HG03095 (cell line): ENCODE results near the gene CDK12.
A peak's percentile ranks its signal among the peaks of the same experiment; 100 is the strongest.
"Not testable (repeated sequence)": the region's sequence is repeated elsewhere in the genome, so short reads cannot be mapped to it uniquely, and the experiment has no call there.

Experiments
- ATAC-seq: cut with Tn5 transposase; IDR thresholded peaks from one replicate; pipeline ENCODE4 v1.9.1; 2021; ENCODE audit warnings: moderate library complexity; ENCODE audit not compliant: unreplicated experiment

Gene CDK12

DNA sequence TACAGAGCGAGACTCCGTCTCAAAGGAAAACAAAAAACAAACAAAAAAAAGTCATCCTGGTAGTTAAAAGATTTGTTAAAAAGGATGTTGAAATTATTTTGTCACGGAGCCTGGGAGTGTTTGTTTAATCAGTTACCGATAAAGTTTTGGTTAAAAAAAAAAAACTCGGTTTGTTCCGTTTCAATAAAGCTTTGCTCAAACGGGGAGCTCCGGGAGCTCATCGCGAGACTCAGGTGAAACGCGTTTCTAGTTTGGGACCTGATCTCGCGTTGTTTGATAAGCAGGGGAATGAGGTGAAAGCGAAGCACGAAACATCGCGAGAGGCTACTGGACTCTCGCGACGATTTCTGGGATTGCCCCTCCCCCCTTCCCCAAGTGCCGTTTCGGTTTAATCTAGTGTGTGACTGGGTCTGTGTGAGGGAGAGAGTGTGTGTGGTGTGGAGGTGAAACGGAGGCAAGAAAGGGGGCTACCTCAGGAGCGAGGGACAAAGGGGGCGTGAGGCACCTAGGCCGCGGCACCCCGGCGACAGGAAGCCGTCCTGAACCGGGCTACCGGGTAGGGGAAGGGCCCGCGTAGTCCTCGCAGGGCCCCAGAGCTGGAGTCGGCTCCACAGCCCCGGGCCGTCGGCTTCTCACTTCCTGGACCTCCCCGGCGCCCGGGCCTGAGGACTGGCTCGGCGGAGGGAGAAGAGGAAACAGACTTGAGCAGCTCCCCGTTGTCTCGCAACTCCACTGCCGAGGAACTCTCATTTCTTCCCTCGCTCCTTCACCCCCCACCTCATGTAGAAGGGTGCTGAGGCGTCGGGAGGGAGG is at the start of gene CDK12:
CDK12 (plus strand) TSS at position 374 of the 813 bp plus-strand sequence. CDS start 586 bp downstream, outside the sequence.
- peak; percentile 74 for ATAC-seq

DNA sequence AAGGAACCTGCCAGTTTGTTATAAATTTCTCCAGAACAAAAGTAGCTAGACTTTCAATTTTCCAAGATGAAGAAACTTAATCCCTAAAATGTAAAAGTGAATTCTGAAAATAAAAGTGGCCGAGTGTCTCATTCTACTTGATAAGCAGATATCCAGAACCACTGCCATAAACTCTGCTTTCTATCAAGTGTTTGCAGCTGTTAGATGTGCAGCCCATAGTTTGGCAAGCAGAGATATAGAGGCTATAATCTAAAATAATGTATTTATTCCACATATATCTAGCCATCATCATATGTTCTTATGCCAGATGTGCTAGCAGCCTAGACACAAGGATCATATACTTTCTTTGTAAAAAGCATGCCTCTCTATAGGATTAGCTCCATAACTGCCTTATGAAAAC is 45.1 kb upstream of the CDK12 start:
- no peak for ATAC-seq

DNA sequence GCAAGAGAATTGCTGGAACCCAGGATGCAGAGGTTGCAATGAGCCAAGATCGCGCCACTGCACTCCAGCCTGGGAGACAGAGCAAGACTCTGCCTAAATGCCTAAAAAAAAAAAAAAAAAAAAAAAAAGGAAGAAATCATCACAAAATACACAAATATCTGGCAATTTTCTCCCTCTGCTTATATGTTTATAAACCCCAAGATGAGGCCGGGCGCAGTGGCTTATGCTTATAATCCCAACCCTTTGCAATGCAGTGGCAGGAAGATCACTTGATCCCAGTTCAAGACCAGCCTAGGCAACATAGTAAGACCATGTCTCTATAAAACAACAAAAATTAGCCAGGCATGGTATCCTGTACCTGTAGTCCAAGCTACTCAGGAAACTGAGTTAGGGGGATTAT is 31.7 kb upstream of the CDK12 start:
- no peak for ATAC-seq

DNA sequence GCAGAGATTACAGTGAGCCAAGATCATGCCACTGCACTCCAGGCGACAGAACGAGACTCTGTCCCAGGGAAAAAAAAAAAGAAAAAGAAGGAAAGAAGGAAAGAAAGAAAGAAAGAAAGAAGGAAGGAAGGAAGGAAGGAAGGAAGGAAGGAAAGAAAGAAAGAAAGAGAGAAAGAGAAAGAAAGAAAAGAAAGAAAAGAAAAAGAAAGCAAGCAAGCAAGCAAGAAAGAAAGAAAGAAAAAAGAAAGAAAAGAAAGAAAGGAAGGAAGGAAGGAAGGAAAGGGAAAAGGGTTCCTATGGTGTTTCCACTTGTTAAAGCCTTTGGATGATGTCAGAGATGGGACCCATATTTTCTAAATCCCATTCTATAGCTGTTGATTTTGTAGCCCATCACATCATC is 21.4 kb upstream of the CDK12 start:
- ATAC-seq: not testable (repeated sequence)

DNA sequence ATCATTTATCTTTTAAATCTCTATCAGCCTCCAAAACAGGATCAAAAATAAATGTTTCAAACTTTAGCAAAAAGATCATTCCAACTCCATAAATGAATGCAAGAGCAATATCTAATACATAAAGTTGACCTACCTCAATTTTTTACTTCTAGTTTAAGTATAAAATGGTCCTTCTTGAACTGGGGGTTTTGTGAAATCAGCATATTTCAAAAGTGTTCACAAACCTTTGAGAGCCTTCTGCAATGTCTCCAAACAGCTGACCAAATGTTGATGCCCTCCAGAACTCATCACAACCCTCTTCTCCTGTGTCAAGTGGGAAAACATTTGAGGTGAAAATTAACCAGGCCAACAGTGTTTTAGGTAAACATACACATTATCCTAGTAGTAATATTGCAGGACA is 18.0 kb upstream of the CDK12 start:
- ATAC-seq: no peak

DNA sequence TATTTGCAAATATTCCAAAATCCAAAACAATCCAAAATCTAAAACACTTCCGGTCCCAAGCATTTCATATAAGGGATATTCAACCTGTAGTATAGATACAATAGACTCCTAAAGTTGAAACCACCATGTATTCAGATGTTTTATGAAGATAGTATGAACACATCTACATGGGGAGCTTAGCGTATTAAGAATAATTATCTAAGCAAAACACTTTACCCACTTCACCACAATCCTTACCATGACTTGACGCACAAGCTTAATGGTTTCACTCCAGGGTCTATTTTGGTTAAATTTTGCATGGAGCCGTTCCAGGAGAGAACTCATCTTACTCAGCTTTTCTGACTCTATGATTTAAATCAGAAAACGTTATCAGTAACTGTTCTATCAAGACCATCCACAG is 13.7 kb upstream of the CDK12 start:
- ATAC-seq: no peak

DNA sequence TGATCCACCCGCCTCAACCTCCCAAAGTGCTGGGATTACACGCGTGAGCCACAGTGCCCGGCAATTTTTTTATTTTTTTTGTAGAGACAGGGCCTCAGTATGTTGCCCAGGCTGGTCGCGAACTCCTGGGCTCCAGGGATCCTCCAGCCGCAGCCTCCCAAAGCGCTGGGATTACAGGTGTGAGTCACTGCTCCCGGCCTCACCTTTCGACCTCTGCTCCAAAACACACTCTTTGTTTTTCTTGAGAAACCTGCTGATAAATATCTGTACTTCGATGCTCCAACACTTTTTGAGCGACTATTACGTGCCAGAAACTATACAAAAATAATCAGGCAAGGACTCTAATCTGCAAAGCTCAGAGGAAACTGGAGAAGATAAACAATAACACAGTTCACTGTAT is 11.2 kb upstream of the CDK12 start:
- no peak for ATAC-seq

DNA sequence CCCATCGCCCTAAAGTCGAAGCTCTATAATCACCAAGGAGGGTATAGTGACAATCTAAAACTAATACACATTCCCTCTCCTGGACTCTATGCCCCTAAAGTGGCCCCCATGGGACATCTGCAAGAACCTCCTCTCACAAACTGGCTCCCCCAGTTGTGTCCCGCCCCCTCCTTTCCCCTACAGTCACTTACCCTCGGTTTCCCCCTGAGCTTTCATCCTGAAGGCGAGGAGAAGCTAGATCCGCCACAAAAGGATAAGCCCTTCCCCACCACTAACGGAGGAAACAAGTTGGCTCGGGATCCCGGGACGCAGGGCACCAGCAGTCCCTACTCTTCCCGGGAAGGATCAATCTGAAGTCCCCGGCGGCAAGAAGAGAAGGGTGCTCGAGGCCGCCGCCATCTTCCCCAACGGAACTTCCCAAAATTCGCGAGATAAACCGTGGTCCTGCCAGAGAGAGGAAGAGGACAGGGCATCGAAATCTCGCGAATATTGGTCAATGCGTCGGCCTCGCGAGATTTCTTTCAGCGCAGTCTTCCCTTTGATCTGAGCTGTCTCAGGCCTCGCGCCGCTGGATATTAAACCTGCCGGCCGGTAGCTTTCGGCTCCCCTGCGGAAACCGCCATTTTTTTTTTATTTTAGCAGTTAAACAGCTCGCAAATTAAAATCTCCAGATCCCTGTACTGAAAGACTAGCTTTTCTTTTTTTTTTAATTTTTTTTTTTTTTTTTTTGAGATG is 10.3 kb upstream of the CDK12 start, which contains the start of gene MED1:
MED1 (minus strand) TSS at position 417 of the 735 bp plus-strand sequence; CDS start at position 216, 201 bp downstream.
- peak; percentile 83 for ATAC-seq

DNA sequence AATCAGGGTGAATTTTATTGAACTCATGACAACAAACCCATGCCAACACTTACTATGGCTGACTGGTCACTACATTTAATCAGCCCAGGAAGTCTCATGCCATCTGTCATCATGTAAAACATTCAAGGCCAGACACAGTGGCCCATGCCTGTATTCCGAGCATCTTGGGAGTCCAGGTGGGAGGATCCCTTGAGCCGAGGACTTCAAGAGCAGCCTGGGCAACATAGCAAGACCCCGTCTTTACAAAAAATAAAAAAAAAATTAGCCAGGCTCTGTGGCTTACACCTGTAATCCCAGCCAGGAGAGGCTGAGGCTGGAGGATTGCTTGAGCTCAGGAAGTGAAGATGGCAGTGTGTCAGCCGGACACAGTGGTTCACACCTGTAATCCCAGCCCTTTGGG is 5.4 kb upstream of the CDK12 start:
- ATAC-seq: no peak

DNA sequence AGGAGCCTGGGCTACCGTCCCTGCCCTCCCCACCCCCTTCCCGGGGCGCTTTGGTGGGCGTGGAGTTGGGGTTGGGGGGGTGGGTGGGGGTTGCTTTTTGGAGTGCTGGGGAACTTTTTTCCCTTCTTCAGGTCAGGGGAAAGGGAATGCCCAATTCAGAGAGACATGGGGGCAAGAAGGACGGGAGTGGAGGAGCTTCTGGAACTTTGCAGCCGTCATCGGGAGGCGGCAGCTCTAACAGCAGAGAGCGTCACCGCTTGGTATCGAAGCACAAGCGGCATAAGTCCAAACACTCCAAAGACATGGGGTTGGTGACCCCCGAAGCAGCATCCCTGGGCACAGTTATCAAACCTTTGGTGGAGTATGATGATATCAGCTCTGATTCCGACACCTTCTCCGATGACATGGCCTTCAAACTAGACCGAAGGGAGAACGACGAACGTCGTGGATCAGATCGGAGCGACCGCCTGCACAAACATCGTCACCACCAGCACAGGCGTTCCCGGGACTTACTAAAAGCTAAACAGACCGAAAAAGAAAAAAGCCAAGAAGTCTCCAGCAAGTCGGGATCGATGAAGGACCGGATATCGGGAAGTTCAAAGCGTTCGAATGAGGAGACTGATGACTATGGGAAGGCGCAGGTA is 762 bp downstream of the CDK12 start:
- no peak for ATAC-seq

DNA sequence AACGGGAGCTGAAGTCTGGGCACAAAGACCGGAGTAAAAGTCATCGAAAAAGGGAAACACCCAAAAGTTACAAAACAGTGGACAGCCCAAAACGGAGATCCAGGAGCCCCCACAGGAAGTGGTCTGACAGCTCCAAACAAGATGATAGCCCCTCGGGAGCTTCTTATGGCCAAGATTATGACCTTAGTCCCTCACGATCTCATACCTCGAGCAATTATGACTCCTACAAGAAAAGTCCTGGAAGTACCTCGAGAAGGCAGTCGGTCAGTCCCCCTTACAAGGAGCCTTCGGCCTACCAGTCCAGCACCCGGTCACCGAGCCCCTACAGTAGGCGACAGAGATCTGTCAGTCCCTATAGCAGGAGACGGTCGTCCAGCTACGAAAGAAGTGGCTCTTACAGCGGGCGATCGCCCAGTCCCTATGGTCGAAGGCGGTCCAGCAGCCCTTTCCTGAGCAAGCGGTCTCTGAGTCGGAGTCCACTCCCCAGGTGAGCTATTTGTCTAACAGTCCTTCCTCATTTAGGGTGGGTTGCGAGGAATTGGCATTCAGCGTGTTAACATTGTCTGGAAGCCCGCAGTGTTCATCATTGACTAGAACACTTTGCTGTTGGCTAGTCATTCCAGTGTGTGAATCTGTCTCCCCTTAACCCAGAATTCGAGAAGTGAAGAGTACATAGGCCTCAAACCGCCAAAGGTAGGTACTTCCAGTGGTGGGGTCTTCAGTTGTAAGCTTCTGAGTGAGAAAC is 1.5 kb downstream of the CDK12 start:
- no peak for ATAC-seq

DNA sequence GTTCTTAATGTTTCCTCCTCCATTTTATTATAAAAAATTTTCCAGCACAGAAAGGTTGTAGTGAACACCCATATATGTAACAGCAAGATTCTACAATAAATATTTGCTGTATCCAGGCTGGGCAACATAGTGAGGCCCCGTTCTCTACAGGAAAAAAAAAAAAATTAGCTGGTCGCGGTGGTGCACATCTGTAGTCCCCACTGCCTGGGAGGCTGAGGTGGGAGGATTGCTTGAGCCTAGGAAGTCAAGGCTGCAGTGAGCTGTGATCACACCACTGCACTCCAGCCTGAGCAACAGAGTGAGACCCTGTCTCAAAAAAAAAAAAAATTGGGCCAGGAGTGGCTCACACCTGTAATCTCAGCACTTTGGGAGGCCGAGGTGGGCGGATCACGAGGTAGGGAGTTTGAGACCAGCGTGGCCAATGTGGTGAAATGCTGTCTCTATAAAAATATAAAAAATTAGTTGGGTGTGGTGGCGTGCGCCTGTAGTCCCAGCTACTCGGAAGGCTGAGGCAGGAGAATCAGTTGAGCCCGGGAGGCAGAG is 3.4 kb downstream of the CDK12 start:
- not testable (repeated sequence) for ATAC-seq

DNA sequence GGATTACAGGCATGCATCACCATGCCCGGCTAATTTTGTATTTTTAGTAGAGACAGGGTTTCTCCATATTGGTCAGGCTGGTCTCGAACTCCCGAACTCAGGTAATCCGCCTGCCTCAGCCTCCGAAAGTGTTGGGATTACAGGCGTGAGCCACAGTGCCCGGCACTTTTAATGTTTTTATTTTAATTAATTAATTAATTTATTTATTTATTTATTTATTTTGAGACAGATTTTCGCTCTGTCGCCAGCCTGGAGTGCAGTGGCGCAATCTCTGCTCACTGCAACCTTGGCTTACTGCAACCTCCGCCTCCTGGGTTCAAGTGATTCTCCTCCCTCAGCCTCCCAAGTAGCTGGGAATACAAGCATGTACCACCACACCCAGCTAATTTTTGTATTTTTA is 7.3 kb downstream of the CDK12 start:
- not testable (repeated sequence) for ATAC-seq

DNA sequence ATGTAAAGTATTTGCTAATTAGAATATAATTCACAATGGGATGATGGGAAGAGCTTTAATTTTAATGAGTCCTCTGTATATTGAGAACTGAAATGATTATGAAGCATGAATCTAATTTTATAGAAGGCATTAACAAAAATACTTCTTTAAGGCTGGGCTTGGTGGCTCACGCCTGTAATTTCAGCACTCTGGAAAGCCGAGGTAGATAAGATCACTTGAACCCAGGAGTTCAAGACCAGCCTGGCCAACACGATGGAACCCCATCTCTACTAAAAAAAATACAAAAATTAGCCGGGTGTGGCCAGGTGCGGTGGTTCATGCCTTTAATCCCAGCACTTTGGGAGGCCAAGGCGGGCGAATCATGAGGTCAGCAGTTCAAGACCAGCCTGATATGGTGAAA is 12.0 kb downstream of the CDK12 start:
- ATAC-seq: no peak

DNA sequence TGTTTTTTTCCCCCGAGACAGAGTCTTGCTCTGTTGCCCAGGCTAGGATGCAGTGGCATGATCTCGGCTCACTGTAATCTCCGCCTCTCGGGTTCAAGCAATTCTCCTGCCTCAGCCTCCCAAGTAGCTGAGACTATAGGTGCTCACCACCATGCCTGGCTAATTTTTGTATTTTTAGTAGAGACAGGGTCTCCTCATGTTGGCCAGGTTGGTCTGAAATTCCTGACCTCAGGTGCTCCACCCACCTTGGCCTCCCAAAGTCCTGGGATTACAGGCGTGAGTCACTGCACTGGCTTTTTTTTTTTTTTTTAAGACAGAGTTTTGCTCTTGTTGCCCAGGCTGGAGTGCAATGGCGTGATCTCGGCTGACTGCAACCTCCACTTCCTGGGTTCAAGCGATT is 18.3 kb downstream of the CDK12 start:
- ATAC-seq: not testable (repeated sequence)

DNA sequence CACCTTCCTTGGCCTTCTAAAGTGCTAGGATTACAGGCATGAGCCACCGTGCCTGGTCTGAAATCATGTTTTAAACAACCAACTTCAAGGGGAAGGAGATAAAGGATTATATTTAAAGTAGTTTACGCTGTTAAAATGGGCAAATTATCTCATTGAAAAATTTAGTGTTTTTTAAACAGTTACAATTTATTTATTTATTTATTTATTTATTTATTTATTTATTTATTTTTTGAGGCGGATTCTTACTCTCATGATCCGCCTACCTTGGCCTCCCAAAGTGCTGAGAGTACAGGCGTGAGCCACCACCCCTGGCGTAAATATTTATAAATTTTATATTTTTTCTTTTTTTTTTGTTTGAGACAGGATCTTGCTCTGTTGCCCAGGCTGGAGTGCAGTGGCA is 22.2 kb downstream of the CDK12 start:
- no peak for ATAC-seq

DNA sequence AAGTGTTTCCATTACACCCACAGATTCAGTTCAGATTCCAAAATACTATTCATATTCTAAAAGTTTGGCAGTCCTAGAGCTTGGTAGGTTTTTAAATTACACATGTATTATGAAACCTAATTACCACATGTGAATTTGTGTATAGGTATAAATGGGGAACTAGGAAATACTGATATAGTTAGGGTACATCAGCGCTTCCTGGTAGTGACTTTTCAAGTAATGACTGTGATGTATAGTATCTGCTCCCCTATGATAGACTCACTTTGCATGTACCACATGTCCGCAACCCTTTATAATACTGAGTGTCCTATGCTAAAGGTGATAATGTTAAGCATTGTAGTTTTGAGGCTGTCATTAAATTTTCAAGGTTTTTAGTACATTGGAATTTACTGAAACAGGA is 22.9 kb downstream of the CDK12 start:
- ATAC-seq: no peak

DNA sequence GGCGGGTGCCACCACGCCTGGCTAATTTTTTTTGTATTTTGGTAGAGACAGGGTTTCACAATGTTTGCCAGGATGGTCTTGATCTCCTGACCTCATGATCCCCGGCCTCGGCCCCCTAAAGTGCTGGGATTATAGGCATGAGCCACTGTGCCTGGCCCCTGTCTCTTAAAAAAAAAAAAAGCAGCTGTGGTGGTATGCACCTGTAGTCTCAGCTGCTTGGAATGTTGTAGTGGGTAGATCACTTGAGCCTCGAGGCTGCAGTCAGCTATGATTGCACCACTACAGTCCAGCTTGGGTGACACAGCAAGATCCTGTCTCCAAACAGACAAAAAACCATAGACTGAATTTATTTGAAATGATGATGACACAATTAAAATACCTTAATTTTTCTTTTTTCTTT is 24.3 kb downstream of the CDK12 start:
- no peak for ATAC-seq

DNA sequence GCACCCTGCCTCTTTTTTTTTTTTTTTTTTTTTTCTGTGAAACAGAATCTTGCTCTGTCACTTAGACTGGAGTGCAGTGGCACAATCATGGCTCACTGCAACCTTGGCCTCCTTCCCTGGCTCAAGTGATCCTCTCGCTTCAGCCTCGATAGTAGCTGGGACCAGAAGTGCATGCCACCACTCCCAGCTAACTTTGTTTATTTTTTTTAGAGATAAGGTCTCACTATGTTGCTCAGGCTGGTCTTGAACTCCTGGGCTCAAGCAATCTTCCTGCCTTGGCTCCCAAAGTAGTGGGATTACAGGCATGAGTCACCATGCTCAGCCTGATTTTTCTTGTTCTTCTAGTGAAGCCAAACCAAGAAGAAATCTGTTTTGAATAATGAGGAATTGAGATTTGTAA is 25.0 kb downstream of the CDK12 start:
- ATAC-seq: no peak

DNA sequence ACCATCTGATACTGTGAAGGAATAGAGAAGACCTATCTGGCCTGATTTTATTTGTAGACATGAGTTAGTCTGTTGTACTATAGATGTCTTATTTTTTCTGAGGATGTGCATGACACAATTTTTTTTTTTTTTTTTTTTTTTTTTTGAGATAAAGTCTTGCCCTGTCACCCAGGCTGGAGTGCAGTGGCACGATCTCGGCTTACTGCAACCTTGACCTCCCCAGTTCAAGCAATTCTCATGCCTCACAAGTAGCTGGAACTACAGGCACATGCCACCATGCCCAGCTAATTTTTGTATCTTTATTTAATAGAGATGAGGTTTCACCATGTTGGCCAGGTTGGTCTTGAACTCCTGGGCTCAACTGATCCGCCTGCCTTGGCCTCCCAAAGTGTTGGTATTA is 26.2 kb downstream of the CDK12 start:
- not testable (repeated sequence) for ATAC-seq

DNA sequence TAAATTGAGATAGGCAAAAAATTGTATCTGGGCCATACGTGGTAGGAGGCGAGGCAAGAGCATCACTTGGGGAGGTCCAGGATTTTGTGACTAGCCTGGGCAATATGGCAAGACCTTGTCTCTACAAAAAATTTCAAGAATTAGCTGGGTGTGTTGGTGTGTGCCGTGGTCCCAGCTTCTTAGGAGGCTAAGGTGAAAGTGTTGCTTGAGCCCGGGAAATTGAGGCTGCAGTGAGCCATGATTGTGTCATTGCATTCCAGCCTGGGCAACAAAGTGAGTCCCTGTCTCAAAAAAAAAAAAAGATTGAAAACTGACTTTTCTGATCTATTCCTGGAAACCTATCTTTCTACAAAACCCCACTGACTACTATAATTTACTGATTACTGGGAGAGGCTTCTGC is 26.7 kb downstream of the CDK12 start:
- ATAC-seq: no peak
